OCI-LY1 (cell line): ENCODE measurements around the gene ITGB3BP.

Source experiments
- H2AFZ ChIP-seq: fragments of 200-600 bp; sonication (generic), shearing (Covaris generic); 2 replicates; pipeline ENCODE4 v1.6.0; 2014; ENCODE audit warnings: antibody characterized with exemption, mild to moderate bottlenecking, low read length
- H3F3A ChIP-seq: fragments of 200-600 bp; sonication (generic), shearing (Covaris generic); 2 replicates; pipeline ENCODE4 v1.6.0; 2014; ENCODE audit warnings: mild to moderate bottlenecking, antibody characterized with exemption, low read length, moderate library complexity; ENCODE audit not compliant: insufficient read depth
- H3K27ac ChIP-seq: fragments of 200-600 bp; sonication (generic); 2 replicates; pipeline ENCODE4 v1.5.1; 2014; ENCODE audit warnings: low read length, mixed run types, mild to moderate bottlenecking, low read depth; ENCODE audit not compliant: poor library complexity, severe bottlenecking
- H3K27me3 ChIP-seq: fragments of 200-600 bp; sonication (generic); 2 replicates; pipeline ENCODE4 v1.6.0; 2014; ENCODE audit warnings: antibody characterized with exemption, mild to moderate bottlenecking, low read length, moderate library complexity; ENCODE audit not compliant: insufficient read depth
- H3K36me3 ChIP-seq: fragments of 200-600 bp; sonication (generic); 2 replicates; pipeline ENCODE4 v1.6.1; 2014; ENCODE audit warnings: mild to moderate bottlenecking, antibody characterized with exemption, low read length, moderate library complexity, mixed read lengths; ENCODE audit not compliant: insufficient read depth
- H3K4me1 ChIP-seq: fragments of 200-600 bp; sonication (generic); 2 replicates; pipeline ENCODE4 v1.5.1; 2014; ENCODE audit warnings: mild to moderate bottlenecking, low read length, moderate library complexity; ENCODE audit not compliant: insufficient read depth, severe bottlenecking
- H3K4me2 ChIP-seq: fragments of 200-600 bp; sonication (generic), shearing (Covaris generic); 2 replicates; pipeline ENCODE4 v1.6.1; 2014; ENCODE audit warnings: low read length
- H3K4me3 ChIP-seq: fragments of 200-600 bp; sonication (generic); 2 replicates; pipeline ENCODE4 v1.5.1; 2014; ENCODE audit warnings: low read length, low read depth, mild to moderate bottlenecking, mixed read lengths; ENCODE audit not compliant: poor library complexity, severe bottlenecking
- H3K79me2 ChIP-seq: fragments of 200-600 bp; shearing (Covaris generic); 2 replicates; pipeline ENCODE4 v1.6.1; 2016; ENCODE audit warnings: mixed run types, low read length, mixed read lengths; ENCODE audit not compliant: insufficient read depth
- H3K9ac ChIP-seq: fragments of 200-600 bp; sonication (generic), shearing (Covaris generic); 2 replicates; pipeline ENCODE4 v1.6.1; 2014; ENCODE audit warnings: mild to moderate bottlenecking, low read length, mixed read lengths
- H3K9me2 ChIP-seq: fragments of 200-600 bp; sonication (generic), shearing (Covaris generic); 2 replicates; pipeline ENCODE4 v1.6.1; 2014; ENCODE audit warnings: low read depth, mild to moderate bottlenecking, low read length, mixed read lengths
- H3K9me3 ChIP-seq: fragments of 200-600 bp; shearing (Covaris generic); 2 replicates; pipeline ENCODE4 v1.6.1; 2014; ENCODE audit warnings: low read length, mixed read lengths
- H4K20me1 ChIP-seq: fragments of 200-600 bp; sonication (generic), shearing (Covaris generic); 2 replicates; pipeline ENCODE4 v1.6.0; 2016; ENCODE audit warnings: mild to moderate bottlenecking, low read length; ENCODE audit not compliant: insufficient read depth
- EZH2 ChIP-seq: fragments of 200-600 bp; sonication (generic), shearing (Covaris generic); IDR thresholded peaks from 2 replicates; pipeline ENCODE4 v1.8.0; 2017; ENCODE audit warnings: borderline replicate concordance, mixed run types, mild to moderate bottlenecking, antibody characterized with exemption, low read length, moderate library complexity, mixed read lengths
- TF ChIP-seq, protein P1 (sequence below): fragments of 200-600 bp; sonication (generic), shearing (Covaris generic); IDR thresholded peaks from 2 replicates; pipeline ENCODE4 v1.5.1; 2017; ENCODE audit warnings: mild to moderate bottlenecking, antibody characterized with exemption, low read length, moderate library complexity, mixed read lengths

The ITGB3BP gene

DNA sequence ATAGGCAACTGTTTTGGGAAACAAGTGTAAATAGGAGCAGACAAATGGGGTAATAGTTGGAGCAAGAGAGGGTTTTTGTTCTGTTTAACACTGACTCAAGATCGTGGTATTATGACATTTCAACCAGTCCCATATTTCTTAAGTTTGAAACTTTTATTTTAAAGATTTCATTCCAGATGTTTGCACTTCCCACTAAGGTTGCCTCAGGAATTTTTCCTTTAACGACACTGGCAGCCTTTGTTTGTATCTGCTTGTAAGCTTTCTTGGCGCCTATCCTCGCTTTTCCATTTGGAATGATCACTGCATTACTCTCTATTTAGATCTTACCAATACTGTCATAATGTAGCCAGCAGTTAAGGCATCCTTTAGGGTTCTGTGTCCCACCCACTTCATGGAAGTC lies 87.9 kb downstream of the ITGB3BP start:
- Histone ChIP-seq H3K9me2 (no peaks in the 10 kb centered on the region), H4K20me1 (no peaks in the 10 kb centered on the region), H3K79me2 (no peaks in the 10 kb centered on the region), H3F3A (no peaks in the 10 kb centered on the region), H3K4me3 (no peak overlapping the region), H3K27me3 (no peaks in the 10 kb centered on the region), H3K27ac (no peak overlapping the region), H3K36me3 (peaks cover 26% of the 10 kb centered on the region), H2AFZ (no peak overlapping the region), H3K9me3 (peaks cover 3% of the 10 kb centered on the region; the same call in 1 of the 2 replicates), H3K9ac (no peak overlapping the region), H3K4me2 (no peak overlapping the region), H3K4me1 (no peaks in the 10 kb centered on the region)
- TF ChIP-seq EZH2, result no peak
- TF ChIP-seq, protein P1, sequence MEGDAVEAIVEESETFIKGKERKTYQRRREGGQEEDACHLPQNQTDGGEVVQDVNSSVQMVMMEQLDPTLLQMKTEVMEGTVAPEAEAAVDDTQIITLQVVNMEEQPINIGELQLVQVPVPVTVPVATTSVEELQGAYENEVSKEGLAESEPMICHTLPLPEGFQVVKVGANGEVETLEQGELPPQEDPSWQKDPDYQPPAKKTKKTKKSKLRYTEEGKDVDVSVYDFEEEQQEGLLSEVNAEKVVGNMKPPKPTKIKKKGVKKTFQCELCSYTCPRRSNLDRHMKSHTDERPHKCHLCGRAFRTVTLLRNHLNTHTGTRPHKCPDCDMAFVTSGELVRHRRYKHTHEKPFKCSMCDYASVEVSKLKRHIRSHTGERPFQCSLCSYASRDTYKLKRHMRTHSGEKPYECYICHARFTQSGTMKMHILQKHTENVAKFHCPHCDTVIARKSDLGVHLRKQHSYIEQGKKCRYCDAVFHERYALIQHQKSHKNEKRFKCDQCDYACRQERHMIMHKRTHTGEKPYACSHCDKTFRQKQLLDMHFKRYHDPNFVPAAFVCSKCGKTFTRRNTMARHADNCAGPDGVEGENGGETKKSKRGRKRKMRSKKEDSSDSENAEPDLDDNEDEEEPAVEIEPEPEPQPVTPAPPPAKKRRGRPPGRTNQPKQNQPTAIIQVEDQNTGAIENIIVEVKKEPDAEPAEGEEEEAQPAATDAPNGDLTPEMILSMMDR, result no peak

DNA sequence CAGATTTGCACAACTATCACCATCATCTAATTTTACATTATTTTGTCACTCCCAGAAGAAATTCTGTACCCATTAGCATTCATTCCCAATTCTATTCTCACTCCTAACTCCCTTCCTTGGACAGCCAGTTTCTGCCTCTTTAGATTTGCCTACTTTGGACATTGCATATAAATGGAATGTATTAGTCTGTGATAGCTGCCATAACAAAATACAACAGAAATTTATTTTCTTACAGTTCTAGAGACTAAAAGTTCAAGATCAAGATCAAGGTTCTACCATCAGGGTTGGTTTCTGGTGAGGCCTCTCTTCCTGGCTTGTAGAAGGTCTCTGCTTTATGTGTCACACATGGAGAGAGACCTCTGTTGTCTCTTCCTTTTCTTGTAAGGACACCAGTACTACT lies 93.7 kb downstream of the ITGB3BP start:
- Histone ChIP-seq H3K9me3 (peaks cover 3% of the 10 kb centered on the region; the same call in 1 of the 2 replicates), H3K4me1 (no peaks in the 10 kb centered on the region), H2AFZ (no peak overlapping the region), H3K27ac (no peak overlapping the region), H4K20me1 (no peaks in the 10 kb centered on the region), H3K4me3 (no peak overlapping the region), H3K9ac (no peak overlapping the region), H3K9me2 (peaks cover 3% of the 10 kb centered on the region; the same call in 1 of the 2 replicates), H3K79me2 (no peaks in the 10 kb centered on the region), H3K36me3 (peaks cover 42% of the 10 kb centered on the region), H3K4me2 (no peak overlapping the region), H3K27me3 (no peaks in the 10 kb centered on the region), H3F3A (no peaks in the 10 kb centered on the region)
- TF ChIP-seq, protein P1, result no peak
- no peak for TF ChIP-seq EZH2

- Histone ChIP-seq H3K27ac (no peak overlapping the region), H3K36me3 (peaks cover 42% of the 10 kb centered on the region), H3K9ac (no peak overlapping the region), H2AFZ (no peak overlapping the region), H4K20me1 (no peaks in the 10 kb centered on the region), H3K27me3 (no peaks in the 10 kb centered on the region), H3K79me2 (no peaks in the 10 kb centered on the region), H3K9me2 (peaks cover 3% of the 10 kb centered on the region; the same call in 1 of the 2 replicates), H3K4me2 (no peak overlapping the region), H3K9me3 (peaks cover 3% of the 10 kb centered on the region; the same call in 1 of the 2 replicates), H3K4me3 (no peak overlapping the region), H3F3A (no peaks in the 10 kb centered on the region), H3K4me1 (no peaks in the 10 kb centered on the region)
- TF ChIP-seq, protein P1, result no peak
- no peak for TF ChIP-seq EZH2
Observed at GRCh38 chr1:63428815-63429214, 94.2 kb downstream of the ITGB3BP start.
